GM18519 (cell line): ENCODE measurements around the gene MCC.
"Not testable (repeated sequence)": the region's sequence is repeated elsewhere in the genome, so short reads cannot be mapped to it uniquely, and the experiment has no call there.

ENCODE experiments used
- ATAC-seq: cut with Tn5 transposase; IDR thresholded peaks from one replicate; pipeline ENCODE4 v1.9.1; 2021; ENCODE audit warnings: mild to moderate bottlenecking, moderate library complexity; ENCODE audit not compliant: unreplicated experiment, low FRiP score

MCC gene

GRCh38 chr5:113493446-113493845 is 5.2 kb upstream of the MCC start:
- no peak for ATAC-seq

GRCh38 chr5:113491022-113491421 is 2.8 kb upstream of the MCC start:
- ATAC-seq, result no peak

GRCh38 chr5:113490317-113490716 is 2.1 kb upstream of the MCC start:
- no peak for ATAC-seq

- no peak for ATAC-seq
Measured at GRCh38 chr5:113489299-113489698, 1.0 kb upstream of the MCC start.

- no peak for ATAC-seq
Measured at GRCh38 chr5:113488645-113489184, 462 bp upstream of the MCC start.

GRCh38 chr5:113487416-113487780 is 855 bp downstream of the MCC start:
- no peak for ATAC-seq

- no peak for ATAC-seq
Measured at GRCh38 chr5:113480243-113480642, 8.0 kb downstream of the MCC start.

GRCh38 chr5:113478691-113479090 is 9.6 kb downstream of the MCC start:
- no peak for ATAC-seq

GRCh38 chr5:113474100-113474728 is 14.0 kb downstream of the MCC start:
- ATAC-seq, result no peak

- ATAC-seq, result no peak
Measured at GRCh38 chr5:113463032-113463431, 25.2 kb downstream of the MCC start.

GRCh38 chr5:113457106-113457505 is 31.1 kb downstream of the MCC start:
- ATAC-seq, result not testable (repeated sequence)

- no peak for ATAC-seq
Measured at GRCh38 chr5:113452941-113453340, 35.3 kb downstream of the MCC start.

GRCh38 chr5:113451797-113452196 is 36.5 kb downstream of the MCC start:
- no peak for ATAC-seq

GRCh38 chr5:113450929-113451328 is 37.3 kb downstream of the MCC start:
- no peak for ATAC-seq

GRCh38 chr5:113450462-113450861 is 37.8 kb downstream of the MCC start:
- ATAC-seq, result no peak

GRCh38 chr5:113448252-113448651 is 40.0 kb downstream of the MCC start:
- no peak for ATAC-seq

- no peak for ATAC-seq
Measured at GRCh38 chr5:113447498-113448050, 40.7 kb downstream of the MCC start.

- ATAC-seq, result no peak
Measured at GRCh38 chr5:113446358-113446927, 41.8 kb downstream of the MCC start.

- ATAC-seq, result no peak
Measured at GRCh38 chr5:113437111-113437510, 51.1 kb downstream of the MCC start.

GRCh38 chr5:113435575-113435974 is 52.7 kb downstream of the MCC start:
- no peak for ATAC-seq

GRCh38 chr5:113434889-113435288 is 53.4 kb downstream of the MCC start, which contains the start of gene TSSK1B:
Gene TSSK1B (minus strand): TSS chr5:113434989. CDS start chr5:113434839, 150 bp downstream.
- no peak for ATAC-seq
